GM12878 (cell line): ENCODE results near the gene CMTM1. TPM values are rescaled to one million over a fixed set of nuclear protein-coding genes. Genes with fewer than 3 reads are reported as not detected.
A peak's percentile ranks its signal among the peaks of the same experiment; 100 is the strongest.

Experiments
- EZH2 ChIP-seq: IDR thresholded peaks from 2 replicates; pipeline ENCODE4 v1.6.1; 2012; ENCODE audit warnings: low read depth, mild to moderate bottlenecking, control low read depth, inconsistent platforms, low read length, borderline replicate concordance; ENCODE audit not compliant: control insufficient read depth
- LARP7 ChIP-seq: fragments of 450-650 bp; IDR thresholded peaks from 2 replicates; pipeline ENCODE4 v1.6.1; 2017; ENCODE audit warnings: mild to moderate bottlenecking
- MTA2 ChIP-seq: fragments of 450-650 bp; IDR thresholded peaks from 2 replicates; pipeline ENCODE4 v1.6.1; 2016; ENCODE audit warnings: low read depth, mild to moderate bottlenecking, moderate library complexity
- MYC ChIP-seq: IDR thresholded peaks from 2 replicates; pipeline ENCODE4 v1.6.1; 2011; ENCODE audit warnings: mild to moderate bottlenecking, low read length, moderate library complexity, inconsistent platforms; ENCODE audit not compliant: insufficient read depth, insufficient replicate concordance, insufficient read length, severe bottlenecking
- PAX8 ChIP-seq: fragments of 450-650 bp; IDR thresholded peaks from 2 replicates; pipeline ENCODE4 v1.6.1; 2017; ENCODE audit warnings: mild to moderate bottlenecking, moderate library complexity
- PML ChIP-seq: IDR thresholded peaks from 2 replicates; pipeline ENCODE4 v1.6.1; 2012; ENCODE audit warnings: low read length, inconsistent platforms
- SMC3 ChIP-seq: IDR thresholded peaks from 2 replicates; pipeline ENCODE4 v1.6.1; 2011; ENCODE audit warnings: low read length, improper control_type of control experiment, borderline replicate concordance
- SREBF1 ChIP-seq: IDR thresholded peaks from 2 replicates; pipeline ENCODE4 v1.6.1; 2012; ENCODE audit warnings: mild to moderate bottlenecking, low read length
- TCF12 ChIP-seq: IDR thresholded peaks from 2 replicates; pipeline ENCODE4 v1.6.1; 2011; ENCODE audit warnings: low read depth, mild to moderate bottlenecking, low read length
- ZBED1 ChIP-seq: IDR thresholded peaks from 2 replicates; pipeline ENCODE4 v1.6.1; 2016; ENCODE audit warnings: borderline replicate concordance
- ZZZ3 ChIP-seq: IDR thresholded peaks from 2 replicates; pipeline ENCODE4 v1.6.1; 2011; ENCODE audit warnings: low read depth; ENCODE audit not compliant: control insufficient read depth, insufficient read length
- polyA plus RNA-seq, 11 experiments: library from polyadenylated mRNA; depleted of rRNA in 4 of 11; unstranded in 6 of 11; stranded (reverse) in 5 of 11; fragments of >200 nt; fragmentation: Nextera tagmentation in 4 of 11; fragmentation: Illumina TruSeq in 1 of 11; extraction: Ambion mirVana in 4 of 11; extraction: Trizol in 1 of 11; gene quantifications; 1 replicate in 1 of 11; 2 replicates in 10 of 11; pipeline versions ENCODE4 v1.2.1 to v1.2.3, GENCODE V29; 2011 to 2016; ENCODE audit warnings: inconsistent platforms in 2 of 11, missing spikeins in 2 of 11, low read depth in 1 of 11
- total RNA-seq, 4 experiments: library from RNA; depleted of rRNA in 3 of 4; stranded (reverse); fragments of >200 nt in 3 of 4; fragmentation: Illumina TruSeq in 1 of 4; extraction: Trizol in 1 of 4; gene quantifications; 2 replicates each; pipeline versions ENCODE4 v1.2.1 to v1.2.3, GENCODE V29; 2013 to 2021
- TF ChIP-seq, protein P1 (sequence below), 3 experiments: IDR thresholded peaks in 2 of 3; conservative IDR thresholded peaks in 1 of 3; 2 replicates each; pipeline ENCODE4 v1.5.1; 2011; ENCODE audit warnings: low read depth in 3 of 3, low read length in 3 of 3, mild to moderate bottlenecking in 3 of 3, control low read depth in 2 of 3, moderate library complexity in 2 of 3, inconsistent platforms in 1 of 3, mixed read lengths in 1 of 3; ENCODE audit not compliant: control insufficient read depth in 2 of 3, insufficient read depth in 1 of 3; ENCODE audit errors: extremely low read depth in 1 of 3

CMTM1 gene
- total and polyA plus RNA-seq, 10 of the 15 experiments (the other 5 are each of a cell fraction or from before 2014, with no cell fraction given), result 0.09 to 3.0 (median 1.4) TPM; not detected in 2

DNA sequence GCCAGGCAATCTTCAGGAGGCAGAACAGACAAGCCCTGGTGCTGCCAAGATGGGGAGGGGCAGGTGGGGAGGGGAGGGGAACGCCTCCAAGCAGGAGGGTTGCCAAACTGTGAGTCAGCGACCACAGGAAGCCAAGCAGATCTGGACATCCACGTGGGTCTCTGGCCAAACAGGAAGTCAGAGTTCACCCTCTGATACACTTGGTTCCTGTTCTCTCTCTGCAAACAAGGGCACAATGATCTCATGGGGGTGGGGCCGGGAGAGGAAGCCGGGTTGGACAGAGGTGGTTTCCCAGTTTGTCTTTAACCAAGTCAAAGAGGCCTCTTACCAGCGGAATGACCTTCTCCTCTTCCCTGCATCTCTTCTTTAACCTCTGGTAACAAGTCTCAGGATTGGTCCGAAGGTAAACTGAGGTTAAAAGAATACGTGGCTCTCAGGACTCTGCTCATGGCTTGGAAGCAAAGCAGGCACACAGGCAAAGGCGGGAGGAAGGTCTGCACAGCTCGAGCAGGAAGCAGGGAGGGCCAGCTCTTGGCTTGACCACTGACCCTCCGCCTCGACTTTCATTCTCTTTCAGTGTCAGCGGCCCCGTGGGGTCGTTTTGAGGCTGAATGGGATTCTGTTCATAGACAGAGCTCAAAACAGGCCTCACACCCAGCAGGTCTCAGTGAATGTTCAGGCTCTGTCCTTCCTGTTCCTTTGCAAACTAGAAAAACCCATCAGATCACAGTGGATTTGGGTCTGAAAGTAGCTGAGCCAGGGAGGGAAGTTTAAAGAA, 49.2 kb upstream of the CMTM1 start (continued):
- TF ChIP-seq, protein P1, sequence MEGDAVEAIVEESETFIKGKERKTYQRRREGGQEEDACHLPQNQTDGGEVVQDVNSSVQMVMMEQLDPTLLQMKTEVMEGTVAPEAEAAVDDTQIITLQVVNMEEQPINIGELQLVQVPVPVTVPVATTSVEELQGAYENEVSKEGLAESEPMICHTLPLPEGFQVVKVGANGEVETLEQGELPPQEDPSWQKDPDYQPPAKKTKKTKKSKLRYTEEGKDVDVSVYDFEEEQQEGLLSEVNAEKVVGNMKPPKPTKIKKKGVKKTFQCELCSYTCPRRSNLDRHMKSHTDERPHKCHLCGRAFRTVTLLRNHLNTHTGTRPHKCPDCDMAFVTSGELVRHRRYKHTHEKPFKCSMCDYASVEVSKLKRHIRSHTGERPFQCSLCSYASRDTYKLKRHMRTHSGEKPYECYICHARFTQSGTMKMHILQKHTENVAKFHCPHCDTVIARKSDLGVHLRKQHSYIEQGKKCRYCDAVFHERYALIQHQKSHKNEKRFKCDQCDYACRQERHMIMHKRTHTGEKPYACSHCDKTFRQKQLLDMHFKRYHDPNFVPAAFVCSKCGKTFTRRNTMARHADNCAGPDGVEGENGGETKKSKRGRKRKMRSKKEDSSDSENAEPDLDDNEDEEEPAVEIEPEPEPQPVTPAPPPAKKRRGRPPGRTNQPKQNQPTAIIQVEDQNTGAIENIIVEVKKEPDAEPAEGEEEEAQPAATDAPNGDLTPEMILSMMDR (IDR thresholded peaks at IDR 0.05 in 2 of 3, conservative IDR thresholded peaks at IDR 0.05 in 1 of 3; ENCODE audit: control insufficient read depth in 2 of 3, extremely low read depth in 1 of 3, insufficient read depth in 1 of 3, low read depth in 3 of 3, low read length in 3 of 3), result no peak
- no peak; the same call in 1 of the 2 replicates for TF ChIP-seq ZBED1
- peak; percentile 72; the same call in 1 of the 2 replicates for TF ChIP-seq PML
- TF ChIP-seq EZH2, result no peak
- TF ChIP-seq TCF12, result peak; percentile 73; the same call in 1 of the 2 replicates
- TF ChIP-seq LARP7, result no peak
- TF ChIP-seq ZZZ3, result no peak
- TF ChIP-seq MYC, result no peak
- TF ChIP-seq MTA2, result peak; percentile 69
- TF ChIP-seq PAX8, result no peak
- peak; percentile 65 for TF ChIP-seq SREBF1
- TF ChIP-seq SMC3, result no peak
- TF ChIP-seq, all 136 proteins: peak for 62
